Ovary (tissue), 9 donors: ENCODE measurements around the gene SMCHD1. TPM values are rescaled to one million over a fixed set of nuclear protein-coding genes. Genes with fewer than 3 reads are reported as not detected.

Experiments used
- DNase-seq, 5 donors: peaks; one replicate each; pipeline ENCODE4 v3.0.0-alpha.2; 2019 to 2020
- H3K27ac ChIP-seq, 2 donors: fragments of 200-600 bp; one replicate each; pipeline versions ENCODE4 v1.5.1 to v1.8.0; 2019 to 2022
- H3K27me3 ChIP-seq: fragments of 200-600 bp; one replicate; pipeline ENCODE4 v1.8.0; 2022
- H3K36me3 ChIP-seq: fragments of 200-600 bp; sonication (generic); one replicate; pipeline ENCODE4 v1.5.1; 2019
- H3K4me1 ChIP-seq: one replicate; pipeline ENCODE4 v1.8.1; 2013; ENCODE audit warnings: mild to moderate bottlenecking, moderate library complexity; ENCODE audit not compliant: insufficient read depth
- H3K4me3 ChIP-seq: fragments of 200-600 bp; sonication (generic); one replicate; pipeline ENCODE4 v1.5.1; 2017
- H3K9me3 ChIP-seq, 2 donors: fragments of 200-600 bp in 1 of 2; sonication (generic) in 1 of 2; one replicate each; pipeline versions ENCODE4 v1.5.1 to v1.8.1; 2013 to 2019; ENCODE audit warnings: mild to moderate bottlenecking in 1 of 2, moderate library complexity in 1 of 2
- EP300 ChIP-seq: sonication (generic); formaldehyde crosslinking; IDR thresholded peaks from one replicate; pipeline ENCODE4 v1.6.1; 2017; ENCODE audit warnings: antibody characterized with exemption
- POLR2A ChIP-seq: fragments of 450-650 bp; IDR thresholded peaks from one replicate; pipeline ENCODE4 v1.6.1; 2017; ENCODE audit warnings: antibody characterized with exemption, mild to moderate bottlenecking, moderate library complexity
- WGBS, 3 donors: extraction: QIAGEN DNeasy Blood & Tissue Kit in 1 of 3; methylation state at CpG; one replicate each; pipeline versions ENCODE4 v1.1.5 to v1.1.7; 2013 to 2017; 5-methylcytosine and 5-hydroxymethylcytosine counted together
- intact Hi-C, 4 donors: fragments of 100-400 bp; cut with DNase I; formaldehyde crosslinking; loops; one replicate each; pipeline versions ENCODE4 v1.11.0 to v1.15.1; 2022 to 2023
- polyA plus RNA-seq, 2 donors: library from polyadenylated mRNA; stranded (reverse); fragments of 200-250 nt in 1 of 2; fragments of 350-450 nt in 1 of 2; fragmentation: Illumina TruSeq in 1 of 2; extraction: RNeasy Lipid Tissue Mini Kit (QIAGEN cat#74804) in 1 of 2; gene quantifications; one replicate each; pipeline ENCODE4 v1.2.3, GENCODE V29; 2013 to 2014
- total RNA-seq, 7 donors: library from RNA; depleted of rRNA in 2 of 7; stranded (reverse); fragments of >200 nt in 2 of 7; fragmentation: NEBNext Ultra II Directional in 3 of 7; extraction: Animal tissue kit (Norgen Biotek cat#: 25700) in 3 of 7; gene quantifications; one replicate each; pipeline versions ENCODE4 v1.1.0 to v1.2.4, GENCODE V29; 2016 to 2023
- TF ChIP-seq, protein P1 (sequence below), 3 donors: fragments of 450-650 bp in 2 of 3; fragments of 200-600 bp in 1 of 3; IDR thresholded peaks; one replicate each; pipeline versions ENCODE4 v1.5.1 to v1.8.0; 2016 to 2022; ENCODE audit warnings: antibody characterized with exemption in 3 of 3, mild to moderate bottlenecking in 1 of 3
- donor health status: DM: no; HTN: no; CAD: no; lungs with moderate emphysema.
- donor health status: DM: no; HTN: no; CAD: no.
- donor health status: Bipolar disorder and iron deficiency.
- donor health status: DM: yes; HTN: yes; CAD: no.
- donor health status: DM: no; HTN: no; CAD: no.
- donor health status: DM: yes; HTN: yes; CAD: no.

SMCHD1 gene
- total and polyA plus RNA-seq, 9 donors: 15.6 to 82.7 (median 50.9) TPM

DNA sequence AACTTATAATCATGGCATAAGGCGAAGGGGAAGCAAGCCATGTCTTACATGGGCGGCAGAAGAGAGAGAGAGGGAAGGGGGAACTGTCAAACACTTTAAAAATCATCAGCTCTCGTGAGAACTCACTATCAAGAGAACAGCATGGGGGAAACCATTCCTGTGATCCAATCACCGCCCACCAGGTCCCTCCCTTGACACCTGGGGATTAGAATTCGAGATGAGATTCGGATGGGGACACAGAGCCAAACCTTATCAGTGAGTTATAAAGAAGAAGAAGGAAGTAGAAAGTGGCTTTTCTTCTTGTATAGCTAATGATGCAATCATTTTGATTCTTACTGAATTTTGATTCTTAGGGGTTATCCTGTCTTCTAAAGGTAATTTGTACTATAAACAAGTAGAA lies 51.4 kb downstream of the SMCHD1 start:
- Histone ChIP-seq H3K27me3 (no peaks in the 10 kb centered on the region), H3K4me3 (no peak overlapping the region), H3K4me1 (no peaks in the 10 kb centered on the region), H3K36me3 (no peaks in the 10 kb centered on the region), H3K9me3 (no peaks in the 10 kb centered on the region), H3K27ac (no peak overlapping the region)
- 79 to 85% (median 81%) methylated on average over 6 of the region's 6 CpGs for WGBS, 3 donors
- no peak for DNase-seq
- intact Hi-C loops: no loop called here
- TF ChIP-seq EP300: no peak
- no peak for TF ChIP-seq POLR2A
- TF ChIP-seq, protein P1, sequence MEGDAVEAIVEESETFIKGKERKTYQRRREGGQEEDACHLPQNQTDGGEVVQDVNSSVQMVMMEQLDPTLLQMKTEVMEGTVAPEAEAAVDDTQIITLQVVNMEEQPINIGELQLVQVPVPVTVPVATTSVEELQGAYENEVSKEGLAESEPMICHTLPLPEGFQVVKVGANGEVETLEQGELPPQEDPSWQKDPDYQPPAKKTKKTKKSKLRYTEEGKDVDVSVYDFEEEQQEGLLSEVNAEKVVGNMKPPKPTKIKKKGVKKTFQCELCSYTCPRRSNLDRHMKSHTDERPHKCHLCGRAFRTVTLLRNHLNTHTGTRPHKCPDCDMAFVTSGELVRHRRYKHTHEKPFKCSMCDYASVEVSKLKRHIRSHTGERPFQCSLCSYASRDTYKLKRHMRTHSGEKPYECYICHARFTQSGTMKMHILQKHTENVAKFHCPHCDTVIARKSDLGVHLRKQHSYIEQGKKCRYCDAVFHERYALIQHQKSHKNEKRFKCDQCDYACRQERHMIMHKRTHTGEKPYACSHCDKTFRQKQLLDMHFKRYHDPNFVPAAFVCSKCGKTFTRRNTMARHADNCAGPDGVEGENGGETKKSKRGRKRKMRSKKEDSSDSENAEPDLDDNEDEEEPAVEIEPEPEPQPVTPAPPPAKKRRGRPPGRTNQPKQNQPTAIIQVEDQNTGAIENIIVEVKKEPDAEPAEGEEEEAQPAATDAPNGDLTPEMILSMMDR (IDR thresholded peaks at IDR 0.05): no peak

DNA sequence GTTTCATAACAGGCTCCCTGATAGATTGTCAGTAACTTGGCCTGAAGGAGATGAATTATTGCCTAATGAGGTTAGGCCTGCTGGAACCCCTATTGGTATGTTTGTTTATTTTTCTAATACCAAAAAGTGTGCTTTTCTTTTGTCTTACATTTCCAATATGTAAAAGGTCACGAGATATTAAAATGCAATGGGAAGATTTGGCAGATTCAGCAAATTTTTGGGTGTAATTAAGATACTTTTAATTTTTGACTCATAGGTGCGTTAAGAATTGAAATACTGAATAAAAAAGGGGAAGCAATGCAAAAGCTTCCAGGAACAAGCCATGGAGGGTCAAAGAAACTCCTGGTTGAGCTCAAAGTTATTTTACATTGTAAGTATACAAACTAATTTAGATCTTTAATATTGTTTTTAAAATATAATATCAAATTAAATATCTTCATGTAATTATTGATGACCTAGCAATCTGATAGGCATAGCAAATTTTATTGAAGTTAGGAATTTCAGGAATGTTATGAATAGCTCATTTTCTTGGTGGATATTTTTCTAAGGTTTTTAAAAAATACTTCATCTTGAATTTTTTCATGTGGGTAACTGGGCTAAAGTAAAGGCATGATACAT lies 52.1 kb downstream of the SMCHD1 start:
- intact Hi-C loops: no loop called here
- TF ChIP-seq, protein P1 (IDR thresholded peaks at IDR 0.05): no peak
- no peak for TF ChIP-seq POLR2A
- no peak for TF ChIP-seq EP300
- no peak overlapping the region for H3K4me3 ChIP-seq
- H3K27me3 ChIP-seq: no peaks in the 10 kb centered on the region
- no peak for DNase-seq
- H3K27ac ChIP-seq: no peak overlapping the region
- 81 to 87% (median 86%) methylated on average over 2 of the region's 2 CpGs for WGBS, 3 donors
- H3K36me3 ChIP-seq: no peaks in the 10 kb centered on the region
- no peaks in the 10 kb centered on the region for H3K4me1 ChIP-seq
- H3K9me3 ChIP-seq: no peaks in the 10 kb centered on the region

DNA sequence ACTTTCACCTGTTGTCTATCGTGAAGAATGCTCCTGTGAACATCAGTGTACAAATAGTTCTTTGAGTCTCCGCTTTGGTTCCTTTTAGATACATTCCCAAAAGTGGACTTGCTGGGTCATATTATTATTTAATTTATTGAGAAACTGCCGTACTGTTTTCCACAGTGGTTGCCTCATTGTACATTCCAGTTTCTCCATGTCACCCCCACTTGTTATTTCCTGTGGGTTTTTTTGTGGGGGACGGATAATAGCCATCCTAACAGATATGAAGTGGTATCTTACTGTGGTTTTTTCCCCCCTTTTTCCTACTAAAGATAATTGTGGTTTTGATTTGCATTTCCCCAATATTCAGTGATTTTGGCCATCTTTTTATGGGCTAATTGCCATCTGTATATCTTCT lies 53.8 kb downstream of the SMCHD1 start:
- H3K9me3 ChIP-seq: no peaks in the 10 kb centered on the region
- DNase-seq: no peak
- 70 to 71% (median 71%) methylated on average over 4 of the region's 4 CpGs for WGBS, 3 donors
- no peak overlapping the region for H3K4me3 ChIP-seq
- intact Hi-C loops: no loop called here
- H3K27me3 ChIP-seq: no peaks in the 10 kb centered on the region
- TF ChIP-seq, protein P1 (IDR thresholded peaks at IDR 0.05): no peak
- TF ChIP-seq POLR2A (no peak), EP300 (no peak)
- no peaks in the 10 kb centered on the region for H3K36me3 ChIP-seq
- H3K27ac ChIP-seq: no peak overlapping the region
- no peaks in the 10 kb centered on the region for H3K4me1 ChIP-seq

DNA sequence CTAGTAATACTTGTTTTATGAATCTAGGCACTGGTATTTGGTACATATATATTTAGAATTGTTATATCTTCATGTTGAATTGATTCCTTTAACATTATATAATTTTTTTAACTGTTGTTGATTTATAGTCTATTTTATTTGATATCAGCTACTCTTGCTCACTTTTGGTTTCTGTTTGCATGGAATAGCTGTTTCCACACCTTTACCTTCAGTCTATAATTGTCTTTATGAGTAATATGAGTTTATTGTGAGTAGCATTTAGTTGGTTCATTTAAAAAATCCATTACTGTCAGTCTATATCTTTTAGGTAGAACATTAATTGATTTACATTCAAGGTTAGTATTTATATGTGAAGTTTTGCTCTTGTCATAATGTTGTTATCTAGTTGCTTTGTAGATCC lies 58.6 kb downstream of the SMCHD1 start:
- Histone ChIP-seq H3K36me3 (no peaks in the 10 kb centered on the region), H3K4me1 (peaks cover 7% of the 10 kb centered on the region), H3K27ac (no peak overlapping the region), H3K4me3 (no peak overlapping the region), H3K27me3 (no peaks in the 10 kb centered on the region), H3K9me3 (no peaks in the 10 kb centered on the region)
- TF ChIP-seq EP300 (no peak), POLR2A (no peak)
- TF ChIP-seq, protein P1 (IDR thresholded peaks at IDR 0.05): no peak
- intact Hi-C loops: no loop called here
- DNase-seq: no peak
